ELF-1 (cell line): ENCODE results near the gene KCTD20.

ENCODE experiments used
- DNase-seq: peaks from one replicate; pipeline ENCODE4 v3.0.0-alpha.2; 2016; ENCODE audit warnings: low read depth, low spot score

Gene KCTD20

DNA sequence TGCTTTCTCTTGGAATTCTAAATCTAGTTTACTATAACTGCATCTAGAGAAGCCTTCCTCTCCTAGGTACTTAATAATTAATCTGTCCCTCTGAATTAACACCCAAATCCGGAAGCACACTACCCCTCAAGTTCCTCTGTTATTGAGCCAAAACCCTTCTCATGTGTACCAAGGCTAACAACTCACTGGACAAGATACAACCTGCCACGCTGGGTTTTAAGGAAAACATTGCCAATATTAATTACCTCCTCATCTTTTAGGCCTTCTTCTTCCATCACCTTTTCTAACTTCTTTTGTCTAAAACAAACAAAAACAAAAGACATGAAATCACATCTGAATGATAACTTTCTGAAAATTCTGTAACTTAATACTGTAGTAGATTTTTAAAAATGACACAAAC lies 82.5 kb downstream of the KCTD20 start:
- no peak for DNase-seq

DNA sequence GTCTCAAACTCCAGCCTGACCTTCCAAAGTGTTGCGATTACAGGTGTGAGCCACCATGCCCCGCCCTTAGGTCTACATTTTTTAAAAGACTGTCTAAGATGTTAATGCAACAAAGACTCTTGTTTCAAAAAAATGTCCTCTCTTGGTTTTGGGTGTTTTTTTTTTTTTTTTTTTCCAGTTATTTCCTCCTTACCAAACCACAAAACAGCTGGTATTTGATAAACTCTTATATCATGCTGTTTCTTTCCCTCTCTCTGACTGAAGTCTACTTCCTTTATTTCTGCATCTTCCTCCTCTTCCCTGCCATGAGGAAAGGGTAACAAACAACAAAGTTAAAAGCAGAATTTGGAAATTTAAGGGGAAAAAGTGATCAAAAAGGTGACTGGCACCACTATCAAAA lies 83.3 kb downstream of the KCTD20 start:
- no peak for DNase-seq

DNA sequence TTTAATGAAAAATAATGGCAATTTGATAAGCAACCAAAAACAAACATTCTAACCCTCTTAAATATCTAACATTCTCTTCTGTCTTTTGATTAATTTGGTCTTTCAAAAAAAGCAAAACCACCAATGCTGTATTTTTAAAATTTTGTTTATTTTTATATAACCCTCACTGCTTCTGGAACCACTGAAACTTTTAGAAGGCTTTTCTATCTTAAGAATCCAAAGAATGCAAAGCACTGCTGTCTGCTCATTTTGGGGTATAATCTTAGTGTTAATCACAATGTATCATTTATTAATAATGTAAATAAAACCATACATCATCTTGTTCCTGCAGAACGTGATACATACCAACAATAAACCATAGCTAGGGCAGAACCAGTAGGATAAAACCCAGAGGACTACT lies 90.5 kb downstream of the KCTD20 start:
- no peak for DNase-seq

DNA sequence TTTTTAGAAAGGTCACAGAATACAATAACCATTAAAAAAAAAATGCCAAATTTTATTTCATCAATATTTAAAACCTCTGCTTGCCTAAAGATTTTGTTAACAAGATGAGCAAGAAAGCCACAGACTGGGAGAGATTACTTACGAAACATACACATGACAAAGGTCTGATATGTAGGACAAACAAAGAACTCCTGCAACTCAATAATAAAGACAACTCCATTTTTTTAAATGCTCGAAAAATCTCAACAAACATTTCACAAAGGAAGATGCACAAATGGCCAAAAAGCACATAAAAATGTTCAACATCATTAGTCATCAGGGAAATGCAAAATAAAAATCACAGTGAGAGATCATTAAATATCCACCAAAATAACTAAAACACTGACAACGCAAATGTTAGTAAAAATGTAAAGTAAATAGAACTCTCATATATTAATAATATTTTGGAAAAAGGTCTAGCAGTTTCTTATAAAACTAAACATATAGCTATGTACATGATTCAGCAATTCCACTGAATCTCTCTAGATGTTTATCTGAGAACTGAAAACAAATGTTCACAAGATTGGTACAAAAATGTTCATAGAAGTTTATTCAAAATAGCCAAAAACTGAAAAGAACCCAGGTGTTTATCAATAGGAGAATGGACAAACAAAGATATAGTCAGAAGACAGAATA lies 94.2 kb downstream of the KCTD20 start:
- no peak for DNase-seq

DNA sequence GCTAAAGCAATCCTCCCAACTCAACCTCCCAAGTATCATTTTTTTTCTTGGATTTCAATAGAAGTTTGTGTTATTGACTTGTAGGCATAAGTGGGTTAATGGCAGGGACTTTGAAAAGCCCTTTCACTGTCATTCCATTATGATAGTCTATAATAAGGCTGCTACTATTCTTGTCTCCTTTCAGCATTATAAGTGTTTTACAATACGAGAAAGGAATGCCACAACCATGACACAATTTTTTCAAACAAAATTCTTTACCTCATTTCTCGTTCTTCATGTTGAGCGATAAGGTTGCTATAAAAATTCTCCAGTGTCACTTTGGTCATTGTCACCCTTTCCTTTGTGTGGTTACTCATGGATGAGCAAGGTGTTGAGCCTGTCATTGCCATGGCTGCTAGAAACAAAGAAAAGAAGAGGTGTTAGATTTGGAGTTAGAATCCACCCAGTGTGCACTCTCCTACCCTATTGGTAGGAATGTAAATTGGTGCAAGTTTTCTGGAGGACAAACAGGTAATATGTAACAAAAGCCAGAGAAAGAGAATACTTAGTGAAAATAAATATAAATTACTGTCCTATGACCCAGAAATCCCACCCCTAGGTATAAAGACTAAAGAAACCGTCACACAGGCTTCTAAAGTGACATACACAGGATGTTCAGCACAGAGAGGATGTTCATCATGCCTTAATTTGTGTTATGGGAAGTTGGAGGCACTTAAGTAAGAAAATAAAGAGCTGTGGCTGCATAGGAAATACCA lies 97.2 kb downstream of the KCTD20 start:
- DNase-seq = no peak
